Neural crest cell (in vitro differentiated cells): Measurements from ENCODE around the gene CEACAM4. TPM values are rescaled to one million over a fixed set of nuclear protein-coding genes. Genes with fewer than 3 reads are reported as not detected.
"Not testable (repeated sequence)": the region's sequence is repeated elsewhere in the genome, so short reads cannot be mapped to it uniquely, and the experiment has no call there.

Experiments used
- DNase-seq: peaks from one replicate; pipeline ENCODE4 v3.0.0; 2021; ENCODE audit warnings: low read depth, mixed read lengths, low spot score
- H3K27ac Mint-ChIP-seq: one replicate; pipeline ENCODE4 v1.8.0; 2021; ENCODE audit warnings: mild to moderate bottlenecking, mixed read lengths; ENCODE audit not compliant: unreplicated experiment
- H3K27me3 Mint-ChIP-seq: 2 replicates; pipeline ENCODE4 v1.8.0; 2021; ENCODE audit warnings: low read depth, mild to moderate bottlenecking, mixed read lengths
- H3K36me3 Mint-ChIP-seq: 2 replicates; pipeline ENCODE4 v1.8.0; 2021; ENCODE audit warnings: low read depth, mild to moderate bottlenecking, mixed read lengths
- H3K4me1 Mint-ChIP-seq: 2 replicates; pipeline ENCODE4 v1.8.0; 2021; ENCODE audit warnings: mixed read lengths
- H3K4me3 Mint-ChIP-seq: one replicate; pipeline ENCODE4 v1.8.0; 2021; ENCODE audit warnings: mild to moderate bottlenecking, mixed read lengths
- H3K9me3 Mint-ChIP-seq: 2 replicates; pipeline ENCODE4 v1.8.0; 2021; ENCODE audit warnings: mixed read lengths
- CTCF ChIP-seq: fragments of 200-600 bp; sonication (generic); conservative IDR thresholded peaks from 2 replicates; pipeline ENCODE4 v1.5.0; 2021; ENCODE audit warnings: antibody characterized with exemption, mild to moderate bottlenecking
- long read RNA-seq: library from polyadenylated mRNA; unstranded; transcript quantifications from one replicate; pipeline ENCODE4 v2.0.0, GENCODE V29; 2020
- total RNA-seq: library from RNA; stranded (reverse); gene quantifications from 2 replicates; pipeline ENCODE4 v1.2.1, GENCODE V29; 2021

CEACAM4 gene
- not detected in 2 replicates for total RNA-seq
- long read RNA-seq, result 0 reads

DNA sequence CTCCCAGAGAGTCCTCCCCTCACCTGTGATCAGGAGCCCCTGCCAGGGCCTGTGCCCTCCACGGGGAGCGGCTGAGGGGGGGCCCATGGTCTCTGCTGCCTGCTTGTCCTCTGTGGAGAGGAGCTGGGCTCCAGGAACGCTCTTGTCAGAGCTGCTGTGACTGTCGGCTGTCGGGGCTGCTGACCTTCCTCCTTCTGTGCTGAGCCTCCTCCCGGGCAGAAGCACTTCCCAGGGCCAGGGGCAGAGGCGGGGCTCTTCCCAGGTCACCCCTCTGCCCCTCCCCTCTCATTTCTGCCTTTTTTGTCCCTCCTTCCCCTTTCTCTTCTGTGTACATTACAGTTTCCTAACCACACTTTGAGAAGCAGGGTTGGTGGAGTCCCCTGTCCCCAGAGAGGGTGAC is at the start of gene CEACAM4:
CEACAM4 (minus strand) TSS at position 198 of the 400 bp plus-strand sequence; CDS start at position 87, 111 bp downstream.
- no peaks in the 10 kb centered on the region for H3K27me3 Mint-ChIP-seq
- DNase-seq, result no peak
- TF ChIP-seq CTCF, result no peak
- no peak within 1 kb of the TSS for H3K27ac Mint-ChIP-seq
- H3K36me3 Mint-ChIP-seq, result peaks cover 3% of the 10 kb centered on the region
- H3K4me1 Mint-ChIP-seq, result no peaks in the 10 kb centered on the region
- H3K4me3 Mint-ChIP-seq, result no peak within 1 kb of the TSS
- peaks cover 5% of the 10 kb centered on the region for H3K9me3 Mint-ChIP-seq

DNA sequence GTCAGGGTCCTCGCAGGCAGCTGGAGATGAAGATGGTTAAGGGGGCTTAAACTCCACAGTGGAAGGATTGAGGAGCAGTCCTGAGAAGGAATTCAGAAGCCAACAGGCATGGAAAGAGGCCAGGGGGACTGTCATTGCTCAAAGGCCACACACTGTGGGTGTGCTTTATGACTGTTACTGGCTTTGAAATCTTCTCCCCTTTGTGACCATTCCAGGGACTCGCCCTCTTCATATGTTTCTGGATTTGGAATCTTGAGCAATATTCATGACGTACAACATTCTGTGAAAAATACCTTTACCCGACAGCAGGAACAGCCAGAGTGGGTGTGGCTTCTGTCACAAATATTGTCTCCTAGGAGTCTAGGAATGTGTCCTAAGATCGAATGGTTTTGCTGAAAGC is 44.6 kb upstream of the CEACAM4 start:
- peaks cover 2% of the 10 kb centered on the region for H3K27me3 Mint-ChIP-seq
- DNase-seq, result no peak

GRCh38 chr19:41670755-41671154 is 43.9 kb upstream of the CEACAM4 start:
- Mint-ChIP-seq H3K27ac (no peak overlapping the region), H3K9me3 (peaks cover 21% of the 10 kb centered on the region), H3K4me3 (no peak overlapping the region), H3K36me3 (peaks cover 2% of the 10 kb centered on the region), H3K27me3 (peaks cover 2% of the 10 kb centered on the region), H3K4me1 (no peaks in the 10 kb centered on the region)
- TF ChIP-seq CTCF, result no peak
- no peak for DNase-seq

More for the DNA sequence above, 44.6 kb upstream of the CEACAM4 start:
- Mint-ChIP-seq H3K4me3 (no peak overlapping the region), H3K4me1 (no peaks in the 10 kb centered on the region), H3K27ac (no peak overlapping the region), H3K9me3 (peaks cover 22% of the 10 kb centered on the region), H3K36me3 (peaks cover 2% of the 10 kb centered on the region)
- TF ChIP-seq CTCF, result no peak

GRCh38 chr19:41668315-41668714 is 41.4 kb upstream of the CEACAM4 start:
- H3K27me3 Mint-ChIP-seq, result no peaks in the 10 kb centered on the region
- no peak overlapping the region for H3K4me3 Mint-ChIP-seq
- no peak for TF ChIP-seq CTCF
- no peak for DNase-seq
- no peaks in the 10 kb centered on the region for H3K4me1 Mint-ChIP-seq
- H3K36me3 Mint-ChIP-seq, result peaks cover 2% of the 10 kb centered on the region
- H3K9me3 Mint-ChIP-seq, result peaks cover 31% of the 10 kb centered on the region
- no peak overlapping the region for H3K27ac Mint-ChIP-seq

DNA sequence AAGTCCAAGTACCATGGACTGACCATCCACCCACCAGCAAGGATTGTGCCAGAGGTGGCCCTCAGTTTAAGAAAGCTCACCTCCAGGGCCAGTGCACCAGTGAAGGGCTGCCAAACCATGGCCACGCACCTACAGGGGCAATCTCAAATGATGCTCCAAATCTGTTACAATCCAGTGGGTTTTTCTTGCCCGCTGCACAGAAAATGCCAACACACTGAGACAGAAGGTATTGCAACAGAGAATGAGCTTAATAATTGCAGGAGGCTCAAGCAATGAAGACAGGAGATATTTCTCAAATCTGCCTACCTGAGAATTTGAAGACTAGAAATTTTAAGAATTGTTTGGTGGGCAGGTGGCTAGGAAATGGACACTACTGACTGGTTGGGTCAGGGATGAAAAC is 39.2 kb upstream of the CEACAM4 start:
- no peak for DNase-seq
- peaks cover 30% of the 10 kb centered on the region for H3K9me3 Mint-ChIP-seq
- H3K36me3 Mint-ChIP-seq, result peaks cover 2% of the 10 kb centered on the region
- H3K27me3 Mint-ChIP-seq, result no peaks in the 10 kb centered on the region
- H3K4me1 Mint-ChIP-seq, result no peaks in the 10 kb centered on the region
- TF ChIP-seq CTCF, result no peak
- no peak overlapping the region for H3K27ac Mint-ChIP-seq
- H3K4me3 Mint-ChIP-seq, result no peak overlapping the region

DNA sequence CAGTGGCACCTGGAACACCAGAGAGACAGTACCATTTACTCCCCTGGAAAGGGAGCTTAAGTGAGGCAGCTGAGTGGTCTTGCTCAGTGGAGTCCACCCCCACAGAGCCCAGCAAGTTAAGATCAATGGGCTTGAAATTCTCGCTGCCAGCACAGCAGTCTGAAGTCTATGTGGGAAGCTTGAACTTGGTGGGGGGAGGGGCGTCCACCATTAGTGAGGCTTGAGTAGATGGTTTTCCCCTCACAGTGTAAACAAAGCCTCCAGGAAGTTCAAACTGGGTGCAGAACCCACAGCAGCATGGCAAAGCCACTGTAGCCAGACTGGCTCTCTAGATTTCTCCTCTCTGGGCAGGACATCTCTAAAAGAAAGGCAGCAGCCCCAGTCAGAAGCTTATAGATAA is 30.3 kb upstream of the CEACAM4 start:
- H3K9me3 Mint-ChIP-seq, result peaks cover 12% of the 10 kb centered on the region
- no peak for TF ChIP-seq CTCF

GRCh38 chr19:41656756-41657155 is 29.9 kb upstream of the CEACAM4 start:
- DNase-seq, H3K36me3 Mint-ChIP-seq, H3K27ac Mint-ChIP-seq, H3K27me3 Mint-ChIP-seq, H3K4me3 Mint-ChIP-seq, H3K4me1 Mint-ChIP-seq: not testable (repeated sequence)
- peaks cover 11% of the 10 kb centered on the region for H3K9me3 Mint-ChIP-seq

More for the DNA sequence above, 30.3 kb upstream of the CEACAM4 start:
- DNase-seq, result no peak
- Mint-ChIP-seq H3K27me3 (peaks cover 6% of the 10 kb centered on the region), H3K4me1 (no peaks in the 10 kb centered on the region), H3K36me3 (no peaks in the 10 kb centered on the region), H3K4me3 (no peak overlapping the region), H3K27ac (no peak overlapping the region)
